Measurements from ENCODE around the gene PRKRIP1.
"Not testable (repeated sequence)": the region's sequence is repeated elsewhere in the genome, so short reads cannot be mapped to it uniquely, and the experiment has no call there.

PRKRIP1 gene

DNA sequence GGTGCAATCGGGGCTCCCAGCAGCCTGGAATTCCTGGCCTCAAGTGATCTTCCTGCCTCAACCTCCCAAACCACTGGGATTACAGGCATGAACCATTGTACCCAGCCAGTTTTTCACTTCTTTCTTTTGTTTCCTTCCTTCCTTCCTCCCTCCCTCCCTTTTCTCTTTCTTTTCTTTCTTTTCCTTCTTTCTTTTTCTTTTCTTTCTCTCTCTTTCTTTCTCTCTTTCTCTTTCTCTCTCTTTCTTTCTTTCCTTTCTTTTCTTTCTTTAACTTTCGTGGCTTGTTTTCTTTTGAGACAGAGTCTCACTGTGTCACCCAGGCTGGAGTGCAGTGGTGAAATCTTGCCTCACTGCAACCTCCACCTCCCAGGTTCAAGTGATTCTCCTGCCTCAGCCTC lies 49.5 kb downstream of the PRKRIP1 start:
- Histone ChIP-seq H3K4me1 (ENCODE audit: control insufficient read depth, insufficient read depth, low read length) (no peaks in the 10 kb centered on the region), H3K9me3 (ENCODE audit: control insufficient read depth, insufficient read depth, low read length) (no peaks in the 10 kb centered on the region), H3K4me3 (ENCODE audit: low read length) (no peak overlapping the region), H3K27me3 (ENCODE audit: control insufficient read depth, insufficient read depth, low read length) (no peaks in the 10 kb centered on the region), H3K27ac (ENCODE audit: low read length) (no peak overlapping the region), H3K36me3 (ENCODE audit: control insufficient read depth, insufficient read depth, low read length) (peaks cover 6% of the 10 kb centered on the region; the same call in 1 of the 2 replicates)
- no CpG with 5 or more reads among the region's 2 CpGs for WGBS (ENCODE audit: insufficient coverage, insufficient read length)
- DNase-seq (ENCODE audit: low read depth, low spot score): no peak

DNA sequence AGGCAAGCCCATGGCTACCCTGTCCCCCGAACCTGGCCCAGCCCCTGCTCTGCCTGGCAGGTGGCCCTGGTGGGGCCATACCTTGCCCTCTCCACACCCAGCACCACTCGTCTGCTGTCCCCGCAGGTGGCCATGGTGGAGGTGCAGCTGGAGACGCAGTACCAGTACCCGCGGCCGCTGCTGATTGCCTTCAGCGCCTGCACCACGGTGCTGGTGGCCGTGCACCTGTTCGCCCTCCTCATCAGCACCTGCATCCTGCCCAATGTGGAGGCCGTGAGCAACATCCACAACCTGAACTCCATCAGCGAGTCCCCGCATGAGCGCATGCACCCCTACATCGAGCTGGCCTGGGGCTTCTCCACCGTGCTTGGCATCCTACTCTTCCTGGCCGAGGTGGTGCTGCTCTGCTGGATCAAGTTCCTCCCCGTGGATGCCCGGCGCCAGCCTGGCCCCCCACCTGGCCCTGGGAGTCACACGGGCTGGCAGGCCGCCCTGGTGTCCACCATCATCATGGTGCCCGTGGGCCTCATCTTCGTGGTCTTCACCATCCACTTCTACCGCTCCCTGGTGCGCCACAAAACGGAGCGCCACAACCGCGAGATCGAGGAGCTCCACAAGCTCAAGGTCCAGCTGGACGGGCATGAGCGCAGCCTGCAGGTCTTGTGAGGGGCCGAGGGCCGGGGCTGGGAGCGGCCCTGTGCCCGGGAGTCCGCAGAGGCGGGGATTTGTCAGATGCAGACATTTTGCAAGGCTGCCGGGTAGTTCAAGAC lies 50.4 kb downstream of the PRKRIP1 start:
- DNase-seq (ENCODE audit: low read depth, low spot score): no peak
- no peaks in the 10 kb centered on the region for H3K27me3 ChIP-seq (ENCODE audit: control insufficient read depth, insufficient read depth, low read length)
- H3K27ac ChIP-seq (ENCODE audit: low read length): no peak overlapping the region
- H3K36me3 ChIP-seq (ENCODE audit: control insufficient read depth, insufficient read depth, low read length): peaks cover 6% of the 10 kb centered on the region; the same call in 1 of the 2 replicates
- H3K9me3 ChIP-seq (ENCODE audit: control insufficient read depth, insufficient read depth, low read length): no peaks in the 10 kb centered on the region
- WGBS (ENCODE audit: insufficient coverage, insufficient read length): no CpG with 5 or more reads among the region's 41 CpGs
- no peak overlapping the region for H3K4me3 ChIP-seq (ENCODE audit: low read length)
- no peaks in the 10 kb centered on the region for H3K4me1 ChIP-seq (ENCODE audit: control insufficient read depth, insufficient read depth, low read length)

DNA sequence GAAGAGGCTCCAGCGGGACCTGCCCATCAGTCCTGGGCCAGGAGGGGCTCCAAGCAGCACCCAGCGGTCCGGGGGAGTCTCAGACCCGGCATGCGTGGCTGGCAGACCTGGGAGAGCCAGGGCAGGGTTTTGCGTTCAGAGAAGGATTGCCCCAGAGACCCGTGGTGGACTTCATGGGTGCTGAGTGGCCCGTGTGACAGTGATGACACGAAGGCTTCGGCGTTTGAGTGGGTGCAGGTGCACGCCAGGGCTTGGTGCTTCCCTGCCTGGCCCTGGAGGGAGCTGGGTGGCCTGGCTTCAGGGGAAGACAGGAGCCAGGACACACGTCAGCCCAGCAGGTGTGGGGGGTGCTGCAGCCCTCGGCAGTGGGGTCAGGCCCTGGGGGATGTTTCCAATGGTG lies 51.1 kb downstream of the PRKRIP1 start:
- Histone ChIP-seq H3K9me3 (ENCODE audit: control insufficient read depth, insufficient read depth, low read length) (no peaks in the 10 kb centered on the region), H3K4me1 (ENCODE audit: control insufficient read depth, insufficient read depth, low read length) (no peaks in the 10 kb centered on the region; the same call in 1 of the 2 replicates), H3K27ac (ENCODE audit: low read length) (no peak overlapping the region), H3K4me3 (ENCODE audit: low read length) (no peak overlapping the region), H3K36me3 (ENCODE audit: control insufficient read depth, insufficient read depth, low read length) (peaks cover 6% of the 10 kb centered on the region; the same call in 1 of the 2 replicates), H3K27me3 (ENCODE audit: control insufficient read depth, insufficient read depth, low read length) (no peaks in the 10 kb centered on the region)
- WGBS (ENCODE audit: insufficient coverage, insufficient read length): no CpG with 5 or more reads among the region's 14 CpGs
- no peak for DNase-seq (ENCODE audit: low read depth, low spot score)

GRCh38 chr7:102449136-102449535 lies 53.0 kb downstream of the PRKRIP1 start:
- Histone ChIP-seq H3K36me3 (ENCODE audit: control insufficient read depth, insufficient read depth, low read length) (peaks cover 6% of the 10 kb centered on the region; the same call in 1 of the 2 replicates), H3K27me3 (ENCODE audit: control insufficient read depth, insufficient read depth, low read length) (no peaks in the 10 kb centered on the region), H3K27ac (ENCODE audit: low read length) (no peak overlapping the region), H3K4me3 (ENCODE audit: low read length) (no peak overlapping the region), H3K4me1 (ENCODE audit: control insufficient read depth, insufficient read depth, low read length) (no peaks in the 10 kb centered on the region; the same call in 1 of the 2 replicates), H3K9me3 (ENCODE audit: control insufficient read depth, insufficient read depth, low read length) (no peaks in the 10 kb centered on the region)
- DNase-seq (ENCODE audit: low read depth, low spot score): no peak
- no CpG with 5 or more reads among the region's 15 CpGs for WGBS (ENCODE audit: insufficient coverage, insufficient read length)

GRCh38 chr7:102450242-102450641 lies 54.1 kb downstream of the PRKRIP1 start:
- Histone ChIP-seq H3K9me3 (ENCODE audit: control insufficient read depth, insufficient read depth, low read length) (no peaks in the 10 kb centered on the region), H3K4me1 (ENCODE audit: control insufficient read depth, insufficient read depth, low read length) (no peaks in the 10 kb centered on the region; the same call in 1 of the 2 replicates), H3K27me3 (ENCODE audit: control insufficient read depth, insufficient read depth, low read length) (no peaks in the 10 kb centered on the region), H3K4me3 (ENCODE audit: low read length) (no peak overlapping the region), H3K36me3 (ENCODE audit: control insufficient read depth, insufficient read depth, low read length) (peaks cover 6% of the 10 kb centered on the region; the same call in 1 of the 2 replicates), H3K27ac (ENCODE audit: low read length) (no peak overlapping the region)
- no CpG with 5 or more reads among the region's 6 CpGs for WGBS (ENCODE audit: insufficient coverage, insufficient read length)
- no peak for DNase-seq (ENCODE audit: low read depth, low spot score)

- H3K4me3 ChIP-seq (ENCODE audit: low read length): no peak overlapping the region
- WGBS (ENCODE audit: insufficient coverage, insufficient read length): no CpG with 5 or more reads among the region's 23 CpGs
- H3K36me3 ChIP-seq (ENCODE audit: control insufficient read depth, insufficient read depth, low read length): peaks cover 3% of the 10 kb centered on the region; the same call in 1 of the 2 replicates
- no peaks in the 10 kb centered on the region for H3K27me3 ChIP-seq (ENCODE audit: control insufficient read depth, insufficient read depth, low read length)
- DNase-seq (ENCODE audit: low read depth, low spot score): no peak
- no peaks in the 10 kb centered on the region; the same call in 1 of the 2 replicates for H3K4me1 ChIP-seq (ENCODE audit: control insufficient read depth, insufficient read depth, low read length)
- no peak overlapping the region for H3K27ac ChIP-seq (ENCODE audit: low read length)
- H3K9me3 ChIP-seq (ENCODE audit: control insufficient read depth, insufficient read depth, low read length): no peaks in the 10 kb centered on the region
Measured at GRCh38 chr7:102451371-102452054, 55.4 kb downstream of the PRKRIP1 start.

DNA sequence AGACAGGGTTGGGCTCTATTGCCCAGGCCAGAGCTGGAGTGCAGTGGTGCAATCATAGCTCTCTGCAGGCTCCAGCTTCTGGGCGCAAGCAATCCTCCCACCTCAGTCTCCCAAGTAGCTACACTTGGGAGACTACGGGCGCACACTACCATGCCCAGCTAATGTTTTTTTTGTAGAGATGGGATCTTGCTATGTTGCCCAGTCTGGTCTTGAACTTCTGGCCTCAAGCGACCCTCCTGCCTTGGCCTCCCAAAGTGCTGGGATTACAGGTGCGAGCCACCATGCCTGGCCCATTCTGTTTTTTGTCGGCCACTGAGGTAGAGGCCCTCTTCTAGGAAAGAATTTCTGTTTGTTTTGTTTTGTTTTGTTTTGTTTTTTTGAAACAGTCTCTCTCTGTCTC lies 56.3 kb downstream of the PRKRIP1 start:
- no peaks in the 10 kb centered on the region for H3K9me3 ChIP-seq (ENCODE audit: control insufficient read depth, insufficient read depth, low read length)
- no peaks in the 10 kb centered on the region; the same call in 1 of the 2 replicates for H3K4me1 ChIP-seq (ENCODE audit: control insufficient read depth, insufficient read depth, low read length)
- no peak overlapping the region for H3K27ac ChIP-seq (ENCODE audit: low read length)
- DNase-seq (ENCODE audit: low read depth, low spot score): no peak
- H3K36me3 ChIP-seq (ENCODE audit: control insufficient read depth, insufficient read depth, low read length): peaks cover 5% of the 10 kb centered on the region
- no peak overlapping the region for H3K4me3 ChIP-seq (ENCODE audit: low read length)
- no peaks in the 10 kb centered on the region for H3K27me3 ChIP-seq (ENCODE audit: control insufficient read depth, insufficient read depth, low read length)
- no CpG with 5 or more reads among the region's 6 CpGs for WGBS (ENCODE audit: insufficient coverage, insufficient read length)

GRCh38 chr7:102453319-102453718 lies 57.2 kb downstream of the PRKRIP1 start:
- H3K4me1 ChIP-seq (ENCODE audit: control insufficient read depth, insufficient read depth, low read length): no peaks in the 10 kb centered on the region; the same call in 1 of the 2 replicates
- H3K4me3 ChIP-seq (ENCODE audit: low read length): no peak overlapping the region
- no peak overlapping the region for H3K27ac ChIP-seq (ENCODE audit: low read length)
- no peaks in the 10 kb centered on the region for H3K27me3 ChIP-seq (ENCODE audit: control insufficient read depth, insufficient read depth, low read length)
- WGBS (ENCODE audit: insufficient coverage, insufficient read length): no CpG with 5 or more reads among the region's 7 CpGs
- peaks cover 11% of the 10 kb centered on the region for H3K36me3 ChIP-seq (ENCODE audit: control insufficient read depth, insufficient read depth, low read length)
- DNase-seq (ENCODE audit: low read depth, low spot score): no peak
- H3K9me3 ChIP-seq (ENCODE audit: control insufficient read depth, insufficient read depth, low read length): no peaks in the 10 kb centered on the region

GRCh38 chr7:102454468-102454867 lies 58.3 kb downstream of the PRKRIP1 start:
- peaks cover 15% of the 10 kb centered on the region for H3K36me3 ChIP-seq (ENCODE audit: control insufficient read depth, insufficient read depth, low read length)
- H3K4me1 ChIP-seq (ENCODE audit: control insufficient read depth, insufficient read depth, low read length): no peaks in the 10 kb centered on the region; the same call in 1 of the 2 replicates
- WGBS (ENCODE audit: insufficient coverage, insufficient read length): no CpG with 5 or more reads among the region's 12 CpGs
- H3K9me3 ChIP-seq (ENCODE audit: control insufficient read depth, insufficient read depth, low read length): no peaks in the 10 kb centered on the region
- H3K27me3 ChIP-seq (ENCODE audit: control insufficient read depth, insufficient read depth, low read length): no peaks in the 10 kb centered on the region
- H3K4me3 ChIP-seq (ENCODE audit: low read length): no peak overlapping the region
- DNase-seq (ENCODE audit: low read depth, low spot score): no peak
- no peak overlapping the region for H3K27ac ChIP-seq (ENCODE audit: low read length)

- not testable (repeated sequence) for H3K4me1 ChIP-seq (ENCODE audit: control insufficient read depth, insufficient read depth, low read length); DNase-seq (ENCODE audit: low read depth, low spot score); H3K9me3 ChIP-seq (ENCODE audit: control insufficient read depth, insufficient read depth, low read length); H3K27me3 ChIP-seq (ENCODE audit: control insufficient read depth, insufficient read depth, low read length); H3K27ac ChIP-seq (ENCODE audit: low read length); H3K4me3 ChIP-seq (ENCODE audit: low read length)
- peaks cover 15% of the 10 kb centered on the region for H3K36me3 ChIP-seq (ENCODE audit: control insufficient read depth, insufficient read depth, low read length)
- no CpG with 5 or more reads among the region's 10 CpGs for WGBS (ENCODE audit: insufficient coverage, insufficient read length)
Measured at GRCh38 chr7:102454932-102455331, 58.8 kb downstream of the PRKRIP1 start.
